OCI-LY1 (cell line): ENCODE measurements around the gene AP3S2.

Source experiments
- CTCF ChIP-seq: fragments of 200-600 bp; sonication (generic), shearing (Covaris generic); IDR thresholded peaks from 2 replicates; pipeline ENCODE4 v1.5.1; 2017; ENCODE audit warnings: mild to moderate bottlenecking, antibody characterized with exemption, low read length, moderate library complexity, mixed read lengths
- EZH2 ChIP-seq: fragments of 200-600 bp; sonication (generic), shearing (Covaris generic); IDR thresholded peaks from 2 replicates; pipeline ENCODE4 v1.8.0; 2017; ENCODE audit warnings: borderline replicate concordance, mixed run types, mild to moderate bottlenecking, antibody characterized with exemption, low read length, moderate library complexity, mixed read lengths

GRCh38 chr15:89875741-89876140 is 18.1 kb downstream of the AP3S2 start:
- TF ChIP-seq CTCF (no peak), EZH2 (no peak)
